T-helper 22 cell (primary cell): Measurements from ENCODE around the gene BMPR1A.
"Not testable (repeated sequence)": the region's sequence is repeated elsewhere in the genome, so short reads cannot be mapped to it uniquely, and the experiment has no call there.

ENCODE experiments used
- DNase-seq: peaks from one replicate; pipeline ENCODE4 v3.0.0-alpha.2; 2020; ENCODE audit warnings: low read depth

BMPR1A gene

DNA sequence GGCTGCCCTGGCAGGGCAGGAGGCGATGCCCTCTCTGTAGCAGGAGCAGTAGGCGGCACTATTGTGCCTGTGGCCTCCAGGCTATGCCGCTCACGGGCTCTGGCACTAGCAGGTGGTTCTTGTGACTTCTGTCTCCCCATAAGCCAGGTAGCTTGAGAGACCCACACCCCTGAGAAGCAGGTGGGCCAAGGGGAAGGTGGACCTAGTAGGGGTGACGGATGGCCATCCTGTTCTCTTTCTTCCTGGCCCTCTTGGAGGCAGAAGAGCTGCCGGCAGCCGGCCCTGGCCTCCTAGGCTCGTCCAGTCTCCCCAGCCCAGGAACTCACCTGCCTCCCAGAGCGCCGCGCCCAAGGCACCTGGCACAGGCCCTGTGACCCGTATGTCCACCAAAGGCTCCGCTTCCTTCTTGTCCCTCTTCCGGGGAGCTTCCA, 185.6 kb downstream of the BMPR1A start:
- no peak for DNase-seq

DNA sequence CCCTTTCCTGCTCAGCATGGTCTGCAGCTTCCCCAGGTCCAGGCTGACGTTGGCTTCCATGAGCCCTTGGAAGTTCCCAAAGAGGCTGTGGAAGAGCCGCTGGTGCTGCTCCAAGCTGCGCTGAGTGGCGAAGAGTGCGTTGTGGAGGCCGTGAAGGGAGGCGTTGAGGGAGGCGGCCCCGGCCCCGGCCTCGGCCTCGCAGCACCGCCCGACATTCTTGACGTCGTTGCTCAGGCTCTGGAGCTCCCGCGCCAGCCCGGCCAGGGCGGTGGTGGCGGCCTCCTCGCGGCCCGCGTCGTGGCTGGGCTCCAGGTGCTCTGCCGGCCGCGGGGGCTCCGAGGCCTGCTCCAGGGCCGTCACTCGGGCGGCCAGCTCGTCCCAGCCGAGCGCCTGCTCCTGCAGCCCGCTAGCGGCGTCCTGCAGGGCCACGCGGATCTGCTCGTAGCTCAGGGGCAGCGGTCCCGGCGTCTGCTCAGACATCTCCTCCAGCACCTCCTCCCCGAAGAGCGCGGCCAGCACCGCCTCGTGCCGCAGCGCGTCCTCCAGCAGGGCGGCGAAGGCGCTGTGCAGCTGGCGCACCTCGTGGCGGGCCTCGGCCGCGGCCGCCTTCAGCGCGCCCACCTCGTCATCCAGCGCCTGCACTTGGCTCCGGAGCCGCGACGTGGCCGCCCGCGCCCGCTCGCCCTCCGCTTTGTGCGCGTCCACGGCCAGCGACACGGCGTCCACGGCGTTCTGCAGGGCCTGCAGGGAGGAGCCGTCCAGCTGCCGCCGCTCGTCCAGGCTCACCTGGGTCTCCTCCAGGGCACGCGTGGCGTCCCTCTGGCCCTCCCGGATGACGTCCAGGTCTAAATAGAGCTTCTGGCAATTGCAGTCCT, 186.3 kb downstream of the BMPR1A start:
- no peak for DNase-seq

DNA sequence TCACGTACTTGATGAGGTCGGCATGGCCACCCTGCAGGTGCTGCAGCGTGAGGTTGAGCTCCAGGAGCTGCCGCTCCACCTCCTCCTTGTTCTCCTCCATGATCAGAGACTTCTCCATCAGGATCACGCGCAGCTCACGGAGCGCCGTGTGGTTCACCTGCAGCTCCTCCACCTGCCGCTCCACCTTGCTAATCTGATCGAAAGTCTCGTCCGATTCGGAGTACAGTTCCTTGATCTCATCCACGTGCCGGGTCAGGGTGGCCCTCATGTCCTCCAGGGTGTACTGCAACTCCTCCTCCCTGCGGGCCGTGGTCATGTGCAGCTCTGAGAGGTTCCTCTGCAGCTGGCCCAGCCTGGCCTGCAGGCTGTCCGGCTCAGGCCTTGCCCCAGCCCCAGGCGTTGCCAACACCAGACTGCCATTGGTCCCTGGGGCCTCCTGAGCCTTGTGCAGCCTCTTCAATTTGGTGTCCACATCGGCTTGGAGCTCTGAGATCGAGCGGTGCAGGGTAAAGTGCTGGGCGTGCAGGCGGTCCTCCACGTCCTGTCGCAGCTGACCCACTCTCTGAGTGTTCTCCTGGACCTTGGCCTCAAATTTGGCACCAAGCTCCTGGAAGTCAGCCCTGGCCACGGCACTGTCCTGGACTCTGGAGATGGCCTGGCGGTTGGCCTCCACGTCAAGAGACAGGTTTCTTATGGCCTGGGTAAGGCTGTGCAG, 187.1 kb downstream of the BMPR1A start:
- no peak for DNase-seq

DNA sequence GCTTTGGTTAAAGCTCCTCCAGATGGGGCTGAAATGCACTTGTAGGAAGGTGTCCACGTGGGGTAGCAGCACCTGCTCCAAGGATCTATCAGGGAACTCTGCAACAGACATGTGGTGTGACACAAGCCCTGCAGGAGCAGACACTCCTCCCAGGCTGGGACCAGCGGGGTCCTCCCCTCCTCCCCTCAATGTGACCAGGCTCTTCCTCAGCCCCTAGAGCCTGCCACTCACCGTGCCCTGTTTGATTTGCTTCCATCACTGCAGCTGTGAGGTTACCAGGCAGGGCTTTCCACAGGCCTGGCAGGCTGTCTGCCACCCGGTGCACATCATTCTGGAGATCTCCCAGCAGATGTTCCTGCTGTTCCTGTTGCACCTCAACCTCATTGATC, 187.6 kb downstream of the BMPR1A start:
- no peak for DNase-seq

DNA sequence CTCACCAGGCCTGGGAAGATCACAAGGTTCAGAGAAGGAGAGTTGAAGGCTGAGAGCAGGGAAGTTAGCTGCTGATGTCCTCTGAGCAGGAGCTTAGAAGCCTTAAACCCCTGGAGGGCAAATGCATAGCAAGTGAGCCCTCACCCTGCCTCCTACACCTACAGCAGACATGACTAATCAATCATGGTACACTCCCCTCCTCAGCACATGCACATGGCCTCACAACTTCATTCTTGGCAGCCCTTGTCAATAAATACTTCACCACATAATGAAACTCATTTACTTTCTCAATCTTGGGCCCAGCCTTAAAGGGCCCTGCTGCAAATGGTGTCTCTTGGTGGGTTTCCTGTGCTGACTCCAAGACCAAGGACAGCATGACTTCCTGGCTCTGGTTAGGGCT, 188.1 kb downstream of the BMPR1A start:
- DNase-seq = no peak

DNA sequence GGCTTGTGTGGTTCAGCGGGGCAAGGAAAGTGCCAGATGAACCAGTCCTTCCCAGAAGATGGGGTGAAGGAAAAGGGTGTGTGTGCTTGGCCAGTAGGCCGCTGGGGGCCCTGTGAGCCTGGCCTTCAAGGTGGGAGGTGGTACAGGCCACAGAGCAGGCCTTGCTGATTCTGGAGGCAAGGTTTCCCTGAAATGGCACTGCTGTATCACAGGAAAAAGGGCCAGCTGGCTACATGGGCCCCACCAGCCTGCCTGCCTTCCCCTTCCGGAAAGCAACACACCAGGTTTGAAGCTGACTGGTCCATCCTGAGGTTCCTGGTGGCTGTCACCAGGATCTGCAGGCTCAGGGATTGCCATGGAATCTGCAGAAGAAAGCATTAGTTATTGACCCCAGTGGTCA, 188.5 kb downstream of the BMPR1A start:
- DNase-seq = no peak

DNA sequence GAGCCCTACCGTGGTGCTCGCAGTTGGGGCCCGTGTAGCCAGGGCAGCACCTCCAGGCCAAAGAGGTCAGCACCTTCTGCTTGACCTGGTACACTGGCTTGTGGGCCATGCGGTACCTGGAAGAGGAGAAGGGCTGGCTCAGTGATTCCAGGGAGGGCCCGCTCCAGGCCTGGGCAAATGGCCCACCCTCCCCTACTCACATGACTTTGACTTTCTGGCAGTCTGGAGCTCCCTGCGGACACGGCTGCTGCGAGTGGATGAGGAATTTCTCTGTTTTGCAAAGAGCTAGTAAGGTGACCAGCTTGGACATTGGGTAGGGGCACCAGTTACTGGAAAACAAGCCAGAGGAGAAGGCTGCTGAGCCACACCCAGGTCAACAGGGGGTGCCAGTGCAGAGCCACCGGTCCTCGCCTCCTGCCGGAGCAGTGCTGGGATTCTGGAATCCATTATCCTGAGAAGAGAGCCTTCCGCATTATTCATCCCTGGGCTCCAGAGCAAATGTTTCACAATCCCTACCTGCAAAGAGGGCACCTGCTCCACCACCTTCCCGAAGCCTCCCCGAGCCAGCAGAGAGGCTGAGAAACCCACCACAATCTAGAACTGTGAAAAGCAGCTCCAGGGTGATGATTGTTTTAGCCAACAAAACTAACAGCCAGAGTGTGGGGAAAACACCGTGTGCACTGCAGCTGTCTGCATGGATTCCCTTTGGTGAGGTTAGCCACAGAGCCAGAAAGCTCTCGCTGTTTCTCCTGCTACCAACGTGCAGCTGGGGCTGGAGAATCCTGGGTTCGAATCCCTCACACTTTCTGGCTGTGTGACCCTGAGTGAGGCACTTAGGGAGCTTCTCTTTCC, 189.2 kb downstream of the BMPR1A start:
- DNase-seq = no peak

DNA sequence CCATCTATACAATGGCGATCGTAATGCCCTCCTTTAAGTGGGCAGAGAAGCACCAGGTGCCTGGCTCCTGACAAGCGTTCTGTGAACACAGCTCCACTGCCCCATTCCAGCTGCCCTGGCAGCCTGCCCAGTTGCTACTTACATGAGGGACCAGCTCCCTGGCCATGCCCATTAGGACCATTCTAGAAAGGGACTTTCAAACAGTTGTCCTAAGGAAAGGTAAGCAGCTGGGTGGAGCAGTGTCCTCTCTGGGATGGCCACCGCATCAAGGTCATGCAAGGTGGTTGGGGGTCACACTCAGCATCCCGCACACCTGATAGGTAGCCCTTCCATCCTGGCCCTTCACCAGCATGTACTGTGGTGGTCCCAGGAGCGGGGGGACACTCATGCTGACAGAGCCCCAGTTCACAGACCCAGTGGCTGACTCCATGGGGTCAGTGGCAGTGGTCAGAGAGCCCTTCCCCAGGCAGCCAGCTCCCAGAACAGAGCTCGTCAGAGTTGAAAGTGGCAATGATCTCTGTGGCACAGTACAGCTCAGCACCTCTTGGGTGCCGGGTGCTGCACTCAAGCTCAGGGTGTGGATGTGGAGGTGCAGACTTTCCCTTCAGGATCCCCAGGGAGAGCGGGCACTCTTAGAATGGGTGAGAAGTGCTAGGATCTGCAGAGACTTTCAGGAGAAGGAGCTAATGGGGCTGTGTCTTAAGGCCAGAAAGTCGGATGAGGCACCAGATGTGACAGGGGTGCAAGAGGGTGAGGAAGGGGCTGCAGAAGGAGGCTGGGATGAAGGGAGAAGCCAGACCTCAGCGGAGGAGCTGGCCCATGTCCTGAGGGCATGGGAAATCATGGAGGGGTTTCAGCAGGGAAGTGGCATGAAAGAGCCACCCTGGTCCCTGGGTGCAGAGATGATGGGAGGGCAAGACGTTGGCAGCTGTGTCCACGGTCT, 190.1 kb downstream of the BMPR1A start:
- DNase-seq = no peak

DNA sequence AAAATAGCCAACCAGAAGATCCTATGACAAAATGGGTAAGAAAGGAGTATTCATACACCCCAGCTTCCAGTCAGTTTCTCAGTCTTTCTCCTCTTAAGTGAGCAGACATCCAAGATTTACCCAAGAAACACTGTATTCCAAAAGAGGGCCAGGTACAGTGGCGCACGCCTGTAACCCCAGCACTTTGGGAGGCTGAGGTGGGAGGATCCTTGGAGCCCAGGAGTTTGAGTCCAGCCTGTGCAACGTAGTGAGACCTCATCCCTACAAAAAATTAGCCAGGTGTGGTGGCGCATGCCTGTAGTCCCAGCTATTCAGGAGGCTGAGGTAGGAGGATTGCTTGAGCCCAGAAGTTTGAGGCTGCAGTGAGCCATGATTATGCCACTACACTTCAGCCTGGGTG, 191.4 kb downstream of the BMPR1A start:
- DNase-seq = not testable (repeated sequence)

DNA sequence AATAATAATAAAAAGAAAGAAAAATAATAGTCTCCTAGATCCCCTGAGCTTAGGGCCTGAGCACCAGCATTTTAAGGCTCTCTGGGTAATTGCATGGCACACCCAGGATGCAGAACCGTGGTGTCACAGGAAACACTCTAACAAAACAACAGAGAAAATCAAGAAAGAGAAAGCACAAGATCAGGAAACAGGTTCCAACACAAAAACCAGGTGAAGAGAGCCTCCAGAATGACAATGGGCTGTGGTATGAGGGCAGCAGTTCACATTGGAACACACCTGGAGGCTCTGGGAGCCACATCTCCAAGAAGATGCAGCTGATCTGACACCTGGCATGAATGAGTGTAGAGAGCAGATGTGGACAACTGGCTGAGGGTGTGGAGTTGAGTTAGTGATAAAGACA, 193.9 kb downstream of the BMPR1A start:
- DNase-seq = no peak

DNA sequence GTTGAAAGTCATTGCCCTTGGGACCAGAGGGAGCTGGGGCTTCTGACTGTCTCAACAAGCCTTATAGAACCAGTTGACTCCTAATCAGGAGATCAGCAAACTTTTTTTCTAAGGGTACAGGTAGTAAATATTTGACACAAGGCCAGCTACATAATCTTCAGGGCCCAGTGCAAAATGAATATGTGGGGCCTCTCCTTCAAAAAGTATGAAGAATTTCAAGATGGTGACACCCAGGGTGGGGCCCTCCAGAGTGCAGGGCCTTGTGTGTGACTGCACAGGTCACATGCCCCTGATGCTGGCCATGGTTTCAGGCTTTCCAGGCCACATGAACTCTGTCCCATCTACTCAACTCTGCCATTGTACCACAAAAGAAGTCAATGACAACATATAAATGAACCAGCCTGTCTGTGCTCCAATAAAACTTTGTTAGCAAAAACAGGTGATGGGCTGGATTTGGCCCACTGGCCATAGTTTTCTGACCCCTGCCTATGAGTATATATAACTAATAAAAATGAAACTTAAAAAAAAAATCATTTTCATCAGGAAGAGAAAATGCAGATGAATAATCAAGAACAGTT, 194.9 kb downstream of the BMPR1A start:
- no peak for DNase-seq

DNA sequence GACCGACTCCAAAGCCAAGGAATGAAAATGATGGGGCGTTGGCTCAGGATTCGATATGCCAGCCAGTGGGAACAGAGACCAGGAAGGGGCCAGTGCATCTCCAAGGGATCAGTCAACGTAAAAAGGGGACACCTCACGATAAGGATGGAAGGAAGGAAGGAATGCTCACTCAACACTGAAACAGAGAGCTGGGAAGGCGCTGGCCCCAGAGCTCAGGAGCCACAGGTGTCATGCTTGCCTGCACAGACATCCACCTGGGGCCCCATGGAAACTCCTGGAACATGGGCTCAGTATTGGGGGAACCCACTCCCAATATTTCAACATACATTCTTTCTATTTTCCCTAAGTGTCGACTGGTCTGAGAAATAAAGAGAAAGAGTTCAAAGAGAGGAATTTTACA, 195.7 kb downstream of the BMPR1A start:
- no peak for DNase-seq

DNA sequence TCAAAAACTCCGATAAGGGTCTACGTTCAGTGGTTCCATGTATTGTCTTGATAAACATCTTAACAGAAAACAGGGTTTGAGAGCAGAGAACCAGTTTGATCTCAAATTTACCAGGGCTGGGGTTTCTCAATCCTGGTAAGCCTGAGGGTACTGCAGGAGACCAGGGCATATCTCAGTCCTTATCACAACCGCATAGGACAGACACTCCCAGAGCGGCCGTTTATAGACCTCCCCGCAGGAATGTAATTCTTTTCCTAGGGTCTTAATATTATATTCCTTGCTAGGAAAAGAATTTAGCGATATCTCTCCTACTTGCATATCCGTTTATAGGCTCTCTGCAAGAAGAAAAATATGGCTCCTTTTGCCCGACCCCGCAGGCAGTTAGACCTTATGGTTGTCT, 196.3 kb downstream of the BMPR1A start:
- DNase-seq = not testable (repeated sequence)

DNA sequence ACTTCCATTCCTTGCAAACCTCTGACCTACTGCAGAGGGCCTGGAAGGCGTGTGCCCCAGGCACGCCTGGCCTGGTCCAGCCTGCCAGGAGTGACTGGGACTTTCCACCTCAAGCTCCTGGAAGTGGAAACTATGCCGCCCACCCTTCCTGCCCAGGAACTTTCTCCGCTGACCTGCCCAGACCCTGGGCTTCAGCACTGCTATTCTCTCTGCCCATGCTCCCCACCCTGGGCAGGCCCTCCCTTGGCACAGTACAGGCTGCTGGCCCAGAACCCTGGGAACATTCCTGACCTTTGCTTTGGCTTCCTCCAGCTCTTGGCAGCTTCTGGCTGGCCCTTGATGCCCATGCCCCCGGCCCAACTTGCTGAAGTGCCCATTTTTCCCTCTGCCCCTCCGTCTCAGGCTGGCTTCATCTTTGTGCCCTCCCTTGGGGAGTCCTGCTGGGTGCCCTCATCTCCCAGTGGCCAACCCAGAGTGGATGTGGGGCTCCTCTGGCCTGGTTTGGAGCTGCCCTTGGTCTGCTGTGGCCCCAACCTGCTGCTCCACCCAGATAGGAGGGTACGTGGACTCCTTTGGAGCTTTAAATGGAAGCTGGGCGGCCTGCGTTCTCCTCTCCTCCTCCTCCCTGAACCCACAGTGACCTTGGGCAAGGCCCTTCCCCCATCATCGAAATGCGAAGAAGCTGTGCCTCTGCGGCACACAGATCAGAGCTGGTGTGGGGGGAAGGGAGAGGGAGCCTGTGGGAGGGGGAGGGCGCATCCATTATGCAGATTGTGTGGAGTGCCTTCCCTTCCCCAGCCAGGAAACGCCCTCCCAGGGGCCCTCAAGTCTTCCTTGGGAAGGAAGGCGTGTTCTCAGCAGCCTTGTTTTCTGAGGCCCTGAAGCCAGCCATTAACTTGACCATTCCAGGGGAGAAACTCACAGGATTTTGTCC, 197.6 kb downstream of the BMPR1A start:
- DNase-seq = no peak

DNA sequence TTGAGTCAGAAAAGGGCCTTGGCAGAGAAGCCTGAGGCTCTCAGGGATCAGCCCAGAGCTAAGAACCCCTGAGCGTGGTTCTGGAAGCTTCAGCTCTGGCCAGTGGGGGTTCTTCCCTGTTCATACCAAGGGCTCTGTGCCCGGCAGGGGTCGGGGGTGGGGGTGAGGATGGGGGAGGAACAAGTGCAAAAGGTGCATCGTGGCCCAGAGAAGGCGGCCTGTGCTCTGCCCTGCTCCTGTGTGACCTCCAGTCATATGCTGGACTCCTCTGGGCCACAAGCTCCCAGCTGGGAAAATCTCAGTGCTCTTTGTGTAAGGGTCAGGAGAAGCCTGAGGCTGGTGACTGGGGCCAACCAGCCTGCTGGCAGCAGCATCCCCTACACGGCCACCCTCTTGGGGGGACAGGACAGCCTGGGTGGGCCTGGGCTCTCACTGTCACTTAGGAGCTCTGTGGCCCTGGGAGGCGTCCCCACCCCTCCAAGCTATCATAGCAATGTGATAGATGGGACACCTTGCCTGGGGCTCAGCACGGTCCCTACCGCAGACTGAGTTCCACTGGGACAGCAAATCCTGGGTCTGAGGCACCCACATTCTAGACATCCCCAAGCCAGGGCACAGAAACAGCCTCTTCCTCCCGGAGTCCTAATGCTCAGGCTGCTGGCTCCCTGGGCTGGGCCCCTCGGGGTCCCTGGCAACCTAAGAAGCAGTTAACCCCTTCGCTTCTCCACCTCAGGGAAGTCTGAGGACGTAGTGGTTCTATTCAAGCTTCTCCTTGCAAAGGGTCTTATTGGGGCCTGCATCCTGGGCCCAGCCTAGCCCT, 198.5 kb downstream of the BMPR1A start:
- DNase-seq = no peak

DNA sequence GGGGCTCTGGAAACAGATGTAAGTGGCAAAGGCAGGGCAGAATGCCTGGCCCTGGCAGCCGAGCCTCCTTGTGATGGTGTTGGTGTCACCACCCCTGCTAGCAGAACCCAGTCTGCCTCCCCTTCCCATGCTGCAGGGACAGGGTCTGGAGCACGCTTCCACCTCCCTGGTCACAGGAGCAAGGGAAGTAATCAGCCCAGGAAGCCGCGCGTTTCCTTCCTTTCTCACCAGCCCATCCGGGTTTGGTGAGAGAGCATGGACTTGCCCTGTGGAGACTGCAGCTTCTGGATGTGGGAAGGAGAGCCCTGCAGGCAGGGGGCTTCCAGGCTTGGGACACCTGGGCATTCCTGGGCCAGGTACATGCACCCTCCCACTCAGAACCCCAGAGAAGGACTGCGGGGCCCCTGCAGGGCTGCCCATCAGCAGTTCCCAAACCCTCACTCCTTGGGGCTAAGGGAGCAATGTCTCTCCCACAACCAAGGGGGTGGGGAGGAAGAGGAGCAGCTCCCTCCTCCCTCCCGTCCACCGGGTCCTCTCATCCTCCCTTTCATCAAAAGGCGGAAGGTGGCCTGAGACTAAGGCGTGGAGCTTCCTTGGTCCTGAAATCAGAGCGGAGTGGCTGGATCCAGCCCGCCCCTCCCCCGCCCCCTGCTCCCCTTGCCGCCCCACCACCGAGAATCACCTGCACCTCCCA, 199.2 kb downstream of the BMPR1A start:
- no peak for DNase-seq

DNA sequence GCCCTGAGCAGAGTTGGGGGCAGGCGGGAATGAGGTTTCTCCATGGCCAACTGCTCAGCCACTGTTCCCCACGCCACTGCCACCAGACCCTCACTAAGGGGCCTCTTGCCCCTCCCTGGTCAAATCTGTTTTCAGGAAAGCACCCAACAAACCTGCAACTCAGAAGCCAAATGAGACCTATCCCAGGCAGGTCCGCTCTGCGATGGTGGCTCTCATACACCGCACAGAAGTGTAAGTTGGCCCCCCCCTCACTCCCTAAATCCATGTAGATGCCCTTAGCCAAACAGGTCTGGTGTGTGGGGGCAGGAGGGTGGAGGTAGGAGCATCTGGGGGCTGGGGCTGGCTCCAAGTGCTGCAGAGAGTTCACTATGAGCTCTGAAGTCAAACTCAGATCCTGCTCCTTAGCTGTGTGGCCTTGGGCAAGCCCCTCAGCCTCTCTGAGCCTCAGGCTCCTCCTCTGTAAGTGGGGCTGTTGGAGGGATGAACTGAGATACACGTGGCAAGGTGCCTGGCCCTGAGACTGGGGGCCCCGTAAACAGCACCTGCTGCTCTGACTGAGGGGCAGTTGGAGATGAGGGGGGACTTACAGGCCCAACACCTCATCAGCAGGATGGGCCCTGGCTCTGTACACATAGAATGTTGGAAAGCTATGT, 199.9 kb downstream of the BMPR1A start:
- DNase-seq = no peak
